Sigmoid colon (tissue), 7 donors: ENCODE results near the gene KCNJ1. TPM values are rescaled to one million over a fixed set of nuclear protein-coding genes. Genes with fewer than 3 reads are reported as not detected.

Source experiments
- DNase-seq: peaks from one replicate; pipeline ENCODE4 v3.0.0-alpha.2; 2019
- H3K27ac ChIP-seq, 4 donors: fragments of 200-600 bp; sonication (generic); one replicate each; pipeline ENCODE4 v1.5.1; 2016 to 2019; ENCODE audit warnings: mild to moderate bottlenecking in 1 of 4
- H3K27me3 ChIP-seq, 3 donors: fragments of 200-600 bp; sonication (generic); one replicate each; pipeline ENCODE4 v1.5.1; 2019; ENCODE audit warnings: mild to moderate bottlenecking in 1 of 3
- H3K36me3 ChIP-seq, 4 donors: fragments of 200-600 bp; sonication (generic); one replicate each; pipeline ENCODE4 v1.5.1; 2016 to 2019
- H3K4me1 ChIP-seq, 4 donors: fragments of 200-600 bp; sonication (generic); one replicate each; pipeline ENCODE4 v1.5.1; 2017 to 2019
- H3K4me3 ChIP-seq, 4 donors: fragments of 200-600 bp; sonication (generic); one replicate each; pipeline ENCODE4 v1.5.1; 2017 to 2019; ENCODE audit warnings: mild to moderate bottlenecking in 2 of 4, moderate library complexity in 1 of 4
- H3K9me3 ChIP-seq, 4 donors: fragments of 200-600 bp in 3 of 4; sonication (generic) in 3 of 4; one replicate each; pipeline versions ENCODE4 v1.5.1 to v1.6.1; 2013 to 2019
- CTCF ChIP-seq, 4 experiments: fragments of 450-650 bp in 3 of 4; fragments of 200-600 bp in 1 of 4; IDR thresholded peaks; one replicate each; pipeline ENCODE4 v1.5.1; 2016 to 2019; ENCODE audit warnings: antibody characterized with exemption in 4 of 4, mild to moderate bottlenecking in 3 of 4, moderate library complexity in 2 of 4
- EP300 ChIP-seq, 4 donors: sonication (generic); formaldehyde crosslinking; IDR thresholded peaks; one replicate each; pipeline ENCODE4 v1.6.1; 2017; ENCODE audit warnings: antibody characterized with exemption in 4 of 4
- POLR2A ChIP-seq, 2 donors: fragments of 450-650 bp; IDR thresholded peaks; one replicate each; pipeline ENCODE4 v1.6.1; 2016; ENCODE audit warnings: antibody characterized with exemption in 2 of 2, mild to moderate bottlenecking in 2 of 2, moderate library complexity in 2 of 2
- POLR2AphosphoS5 ChIP-seq, 4 donors: sonication (generic); formaldehyde crosslinking; IDR thresholded peaks; one replicate each; pipeline ENCODE4 v1.6.1; 2017; ENCODE audit warnings: antibody characterized with exemption in 4 of 4
- WGBS, 2 donors: extraction: QIAGEN DNeasy Blood & Tissue Kit; methylation state at CpG; one replicate each; pipeline ENCODE4 v1.1.7; 2013; 5-methylcytosine and 5-hydroxymethylcytosine counted together
- intact Hi-C: fragments of 100-400 bp; cut with DNase I; formaldehyde crosslinking; loops from one replicate; pipeline ENCODE4 v1.15.1; 2023
- polyA plus RNA-seq, 3 donors: library from polyadenylated mRNA; stranded (reverse); fragments of 200-250 nt; gene quantifications; one replicate each; pipeline ENCODE4 v1.2.3, GENCODE V29; 2013
- total RNA-seq, 4 donors: library from RNA; depleted of rRNA; stranded (reverse); fragments of >200 nt; gene quantifications; one replicate each; pipeline ENCODE4 v1.1.0, GENCODE V29; 2016
- donor health status: healthy with polysubstance abuse.
- donor health status: Bipolar disorder and iron deficiency.
- donor health status: healthy.

KCNJ1 gene
- total and polyA plus RNA-seq, 7 donors: 0.81 TPM; not detected in 6

- 67 to 87% methylated on average over 2 of the region's 2 CpGs for WGBS, 2 donors
These were observed 9.8 kb downstream of the KCNJ1 start for GRCh38 chr11:128857341-128857740.

GRCh38 chr11:128856241-128856640 is 10.9 kb downstream of the KCNJ1 start:
- Histone ChIP-seq H3K36me3 (no peaks in the 10 kb centered on the region), H3K4me3 (no peak overlapping the region), H3K4me1 (no peaks in the 10 kb centered on the region), H3K27me3 (peaks cover 0 to 9% (median 0%) of the 10 kb centered on the region in 3 donors), H3K9me3 (no peaks in the 10 kb centered on the region), H3K27ac (no peak overlapping the region)
- intact Hi-C loops: no loop called here
- DNase-seq: peak; percentile 34
- WGBS, 2 donors: 92 to 94% methylated on average over 6 of the region's 6 CpGs
- no peak for TF ChIP-seq POLR2A (IDR thresholded peaks at IDR 0.05)
- no peak for TF ChIP-seq EP300 (IDR thresholded peaks at IDR 0.05)
- TF ChIP-seq CTCF (IDR thresholded peaks at IDR 0.05): no peak
- no peak for TF ChIP-seq POLR2AphosphoS5 (IDR thresholded peaks at IDR 0.05)

More at GRCh38 chr11:128857341-128857740, 9.8 kb downstream of the KCNJ1 start:
- Histone ChIP-seq H3K27ac (no peak overlapping the region), H3K9me3 (no peaks in the 10 kb centered on the region), H3K4me1 (no peaks in the 10 kb centered on the region), H3K4me3 (no peak overlapping the region), H3K27me3 (peaks cover 0 to 9% (median 0%) of the 10 kb centered on the region in 3 donors), H3K36me3 (no peaks in the 10 kb centered on the region)
- intact Hi-C loops: no loop called here
- peak; percentile 34 for DNase-seq
- TF ChIP-seq POLR2AphosphoS5 (IDR thresholded peaks at IDR 0.05) (no peak), CTCF (IDR thresholded peaks at IDR 0.05) (no peak), POLR2A (IDR thresholded peaks at IDR 0.05) (no peak), EP300 (IDR thresholded peaks at IDR 0.05) (no peak)

GRCh38 chr11:128854841-128855240 is 12.3 kb downstream of the KCNJ1 start:
- no peak for DNase-seq
- Histone ChIP-seq H3K27ac (no peak overlapping the region), H3K9me3 (no peaks in the 10 kb centered on the region), H3K4me1 (no peaks in the 10 kb centered on the region), H3K4me3 (no peak overlapping the region), H3K36me3 (no peaks in the 10 kb centered on the region), H3K27me3 (no peaks in the 10 kb centered on the region)
- WGBS, 2 donors: 66 to 85% methylated on average over 7 of the region's 7 CpGs
- TF ChIP-seq EP300 (IDR thresholded peaks at IDR 0.05): no peak
- TF ChIP-seq POLR2AphosphoS5 (IDR thresholded peaks at IDR 0.05): no peak
- no peak for TF ChIP-seq CTCF (IDR thresholded peaks at IDR 0.05)
- TF ChIP-seq POLR2A (IDR thresholded peaks at IDR 0.05): no peak
- intact Hi-C loops: no loop called here

- Histone ChIP-seq H3K4me3 (no peak overlapping the region), H3K4me1 (no peaks in the 10 kb centered on the region), H3K36me3 (no peaks in the 10 kb centered on the region), H3K27ac (no peak overlapping the region), H3K27me3 (no peaks in the 10 kb centered on the region), H3K9me3 (no peaks in the 10 kb centered on the region)
- TF ChIP-seq CTCF (IDR thresholded peaks at IDR 0.05): no peak
- TF ChIP-seq POLR2A (IDR thresholded peaks at IDR 0.05): no peak
- TF ChIP-seq EP300 (IDR thresholded peaks at IDR 0.05): no peak
- no peak for TF ChIP-seq POLR2AphosphoS5 (IDR thresholded peaks at IDR 0.05)
- intact Hi-C loops: no loop called here
- peak; percentile 33 for DNase-seq
- 68 to 88% methylated on average over 6 of the region's 6 CpGs for WGBS, 2 donors
These were observed 13.5 kb downstream of the KCNJ1 start for GRCh38 chr11:128853559-128853958.
